ENCODE results near the gene SCYGR2.

SCYGR2 gene

GRCh38 chr2:227610123-227610522, 11.4 kb downstream of the SCYGR2 start:
- no peak for TF ChIP-seq CTCF (IDR thresholded peaks at IDR 0.05; ENCODE audit: insufficient read depth, low read depth, low read length, missing control alignments)
- no peak for DNase-seq (ENCODE audit: low read depth)

GRCh38 chr2:227612546-227613271, 14.0 kb downstream of the SCYGR2 start:
- DNase-seq (ENCODE audit: low read depth) = no peak
- no peak overlapping the region for H3K4me3 ChIP-seq (ENCODE audit: low read length)
- no peak for TF ChIP-seq CTCF (IDR thresholded peaks at IDR 0.05; ENCODE audit: insufficient read depth, low read depth, low read length, missing control alignments)

More at GRCh38 chr2:227610123-227610522, 11.4 kb downstream of the SCYGR2 start:
- no peak overlapping the region for H3K4me3 ChIP-seq (ENCODE audit: low read length)

GRCh38 chr2:227613272-227613660, 14.6 kb downstream of the SCYGR2 start:
- no peak overlapping the region for H3K4me3 ChIP-seq (ENCODE audit: low read length)
- peak; percentile 48 for DNase-seq (ENCODE audit: low read depth)
- no peak for TF ChIP-seq CTCF (IDR thresholded peaks at IDR 0.05; ENCODE audit: insufficient read depth, low read depth, low read length, missing control alignments)

GRCh38 chr2:227614246-227614645, 15.6 kb downstream of the SCYGR2 start:
- TF ChIP-seq CTCF (IDR thresholded peaks at IDR 0.05; ENCODE audit: insufficient read depth, low read depth, low read length, missing control alignments) = no peak
- DNase-seq (ENCODE audit: low read depth) = no peak
- H3K4me3 ChIP-seq (ENCODE audit: low read length) = no peak overlapping the region

- no peak for TF ChIP-seq CTCF (IDR thresholded peaks at IDR 0.05; ENCODE audit: insufficient read depth, low read depth, low read length, missing control alignments)
- no peak within 1 kb of the TSS for H3K4me3 ChIP-seq (ENCODE audit: low read length)
- DNase-seq (ENCODE audit: low read depth) = no peak
These were observed 16.0 kb downstream of the SCYGR2 start, which contains the start of gene SCYGR3 for GRCh38 chr2:227614740-227615139. Gene SCYGR3 (minus strand): TSS chr2:227614840. CDS start chr2:227614840, 0 bp downstream.

- no peak for DNase-seq (ENCODE audit: low read depth)
- no peak overlapping the region for H3K4me3 ChIP-seq (ENCODE audit: low read length)
- no peak for TF ChIP-seq CTCF (IDR thresholded peaks at IDR 0.05; ENCODE audit: insufficient read depth, low read depth, low read length, missing control alignments)
These were observed 16.5 kb downstream of the SCYGR2 start for GRCh38 chr2:227615181-227615580.

GRCh38 chr2:227615906-227616305, 17.2 kb downstream of the SCYGR2 start:
- DNase-seq (ENCODE audit: low read depth) = no peak
- TF ChIP-seq CTCF (IDR thresholded peaks at IDR 0.05; ENCODE audit: insufficient read depth, low read depth, low read length, missing control alignments) = no peak
- H3K4me3 ChIP-seq (ENCODE audit: low read length) = no peak overlapping the region
